ENCODE results near the gene MASP2. TPM values are rescaled to one million over a fixed set of nuclear protein-coding genes. Genes with fewer than 3 reads are reported as not detected.
"Not testable (repeated sequence)": the region's sequence is repeated elsewhere in the genome, so short reads cannot be mapped to it uniquely, and the experiment has no call there.

Gene MASP2
- total RNA-seq, 1 donor from 2014 or later, result not detected

- Histone ChIP-seq H3K27me3 (ENCODE audit: low read depth) (no peaks in the 10 kb centered on the region), H3K36me3 (no peaks in the 10 kb centered on the region), H3K9me3 (no peaks in the 10 kb centered on the region), H3K4me1 (peaks cover 4% of the 10 kb centered on the region), H3K27ac (no peak overlapping the region), H3K4me3 (no peak overlapping the region)
- intact Hi-C loops (cut with DNase I), result no loop called here
- no peak for DNase-seq
- TF ChIP-seq, protein P1, sequence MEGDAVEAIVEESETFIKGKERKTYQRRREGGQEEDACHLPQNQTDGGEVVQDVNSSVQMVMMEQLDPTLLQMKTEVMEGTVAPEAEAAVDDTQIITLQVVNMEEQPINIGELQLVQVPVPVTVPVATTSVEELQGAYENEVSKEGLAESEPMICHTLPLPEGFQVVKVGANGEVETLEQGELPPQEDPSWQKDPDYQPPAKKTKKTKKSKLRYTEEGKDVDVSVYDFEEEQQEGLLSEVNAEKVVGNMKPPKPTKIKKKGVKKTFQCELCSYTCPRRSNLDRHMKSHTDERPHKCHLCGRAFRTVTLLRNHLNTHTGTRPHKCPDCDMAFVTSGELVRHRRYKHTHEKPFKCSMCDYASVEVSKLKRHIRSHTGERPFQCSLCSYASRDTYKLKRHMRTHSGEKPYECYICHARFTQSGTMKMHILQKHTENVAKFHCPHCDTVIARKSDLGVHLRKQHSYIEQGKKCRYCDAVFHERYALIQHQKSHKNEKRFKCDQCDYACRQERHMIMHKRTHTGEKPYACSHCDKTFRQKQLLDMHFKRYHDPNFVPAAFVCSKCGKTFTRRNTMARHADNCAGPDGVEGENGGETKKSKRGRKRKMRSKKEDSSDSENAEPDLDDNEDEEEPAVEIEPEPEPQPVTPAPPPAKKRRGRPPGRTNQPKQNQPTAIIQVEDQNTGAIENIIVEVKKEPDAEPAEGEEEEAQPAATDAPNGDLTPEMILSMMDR (IDR thresholded peaks at IDR 0.05), result no peak
- ATAC-seq, result no peak
Measured at GRCh38 chr1:11039351-11040104, 7.5 kb downstream of the MASP2 start.

GRCh38 chr1:11037740-11038182 is 9.3 kb downstream of the MASP2 start:
- Histone ChIP-seq H3K9me3 (no peaks in the 10 kb centered on the region), H3K4me1 (peaks cover 4% of the 10 kb centered on the region), H3K36me3 (no peaks in the 10 kb centered on the region), H3K4me3 (no peak overlapping the region), H3K27ac (no peak overlapping the region), H3K27me3 (ENCODE audit: low read depth) (no peaks in the 10 kb centered on the region)
- intact Hi-C loops (cut with DNase I), result no loop called here
- ATAC-seq (peak; percentile 94), DNase-seq (peak; percentile 90)
- TF ChIP-seq, protein P1 (IDR thresholded peaks at IDR 0.05), result peak; percentile 95

DNA sequence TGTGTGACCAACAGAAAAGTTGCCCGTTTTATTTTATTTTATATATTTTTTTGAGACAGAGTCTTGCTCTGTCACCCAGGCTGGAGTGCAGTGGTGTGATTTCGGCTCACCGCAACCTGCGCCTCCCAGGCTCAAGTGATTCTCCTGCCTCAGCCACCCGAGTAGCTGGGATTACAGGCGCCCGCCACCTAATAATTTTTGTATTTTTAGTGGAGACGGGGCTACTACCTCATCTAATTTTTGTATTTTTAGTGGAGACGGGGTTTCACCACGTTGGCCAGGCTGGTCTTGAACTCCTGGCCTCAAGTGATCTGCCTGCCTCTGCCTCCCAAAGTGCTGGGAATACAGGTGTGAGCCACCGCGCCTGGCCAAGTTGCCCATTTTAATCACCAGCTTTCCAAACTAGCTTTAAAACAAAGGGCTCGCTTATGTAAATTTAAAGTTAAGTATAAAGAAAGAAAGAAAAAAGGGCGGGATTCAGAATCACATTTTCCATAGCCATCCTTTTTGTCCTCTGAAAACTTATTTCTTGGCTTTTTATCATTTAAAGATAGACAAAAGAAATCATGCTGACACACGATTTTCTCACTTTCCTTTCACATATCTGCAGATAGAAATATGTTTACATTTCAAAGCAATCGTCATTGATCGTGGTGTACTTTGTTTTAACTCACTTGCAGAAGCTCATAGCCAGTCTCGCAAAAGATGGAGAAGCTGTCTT is 9.9 kb downstream of the MASP2 start:
- H3K36me3 ChIP-seq; H3K4me3 ChIP-seq; DNase-seq; ATAC-seq; H3K27ac ChIP-seq; H3K27me3 ChIP-seq (ENCODE audit: low read depth); intact Hi-C loops (cut with DNase I); H3K4me1 ChIP-seq; H3K9me3 ChIP-seq: not testable (repeated sequence)

DNA sequence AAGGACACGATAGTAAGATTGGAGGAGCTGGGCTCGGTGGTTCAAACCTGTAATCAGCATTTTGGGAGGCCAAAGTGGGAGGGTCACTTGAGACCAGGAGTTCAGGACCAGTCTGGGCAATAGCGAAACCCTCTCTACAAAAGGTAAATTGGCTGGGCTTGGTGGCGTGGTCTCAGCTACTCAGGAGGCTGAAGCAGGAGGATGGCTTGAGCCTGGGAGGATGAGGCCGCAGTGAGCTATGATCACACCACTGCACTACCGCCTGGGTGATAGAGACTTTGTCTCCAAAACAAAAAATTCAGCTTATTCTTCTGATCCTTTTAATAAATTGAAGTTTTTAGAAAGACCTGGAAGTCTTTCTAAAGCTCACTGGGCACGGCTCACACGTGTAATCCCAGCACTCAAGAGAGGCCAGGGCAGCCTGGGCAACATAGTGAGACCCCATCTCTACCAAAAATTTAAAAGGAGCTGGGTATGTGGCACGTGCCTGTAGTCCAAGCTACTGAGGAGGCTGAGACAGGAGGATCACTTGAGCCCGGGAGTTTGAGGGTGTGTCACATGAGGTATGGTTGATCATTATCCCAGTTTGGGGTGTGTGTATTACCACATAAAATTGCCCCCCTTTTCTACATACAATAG is 15.3 kb downstream of the MASP2 start:
- no peak overlapping the region for H3K4me3 ChIP-seq
- no peak overlapping the region for H3K27ac ChIP-seq
- intact Hi-C loops (cut with DNase I), result no loop called here
- TF ChIP-seq, protein P1 (IDR thresholded peaks at IDR 0.05), result no peak
- peaks cover 30% of the 10 kb centered on the region for H3K36me3 ChIP-seq
- H3K27me3 ChIP-seq (ENCODE audit: low read depth), result no peaks in the 10 kb centered on the region
- H3K9me3 ChIP-seq, result no peaks in the 10 kb centered on the region
- ATAC-seq (no peak), DNase-seq (no peak)
- H3K4me1 ChIP-seq, result no peaks in the 10 kb centered on the region

- H3K27ac ChIP-seq, result no peak overlapping the region
- TF ChIP-seq, protein P1 (IDR thresholded peaks at IDR 0.05), result no peak
- intact Hi-C loops (cut with DNase I), result no loop called here
- H3K36me3 ChIP-seq, result peaks cover 39% of the 10 kb centered on the region
- ATAC-seq, result no peak
- H3K9me3 ChIP-seq, result no peaks in the 10 kb centered on the region
- DNase-seq, result no peak
- H3K4me1 ChIP-seq, result no peaks in the 10 kb centered on the region
- H3K4me3 ChIP-seq, result no peak overlapping the region
- H3K27me3 ChIP-seq (ENCODE audit: low read depth), result no peaks in the 10 kb centered on the region
Measured at GRCh38 chr1:11030865-11031264, 16.2 kb downstream of the MASP2 start.

Data from lower lobe of right lung (tissue), 2 donors.